Measurements from ENCODE around the gene CDK9. TPM values are rescaled to one million over a fixed set of nuclear protein-coding genes. Genes with fewer than 3 reads are reported as not detected.

CDK9 gene
- total RNA-seq, 2 experiments from 2014 or later: 80.0 to 136 TPM

DNA sequence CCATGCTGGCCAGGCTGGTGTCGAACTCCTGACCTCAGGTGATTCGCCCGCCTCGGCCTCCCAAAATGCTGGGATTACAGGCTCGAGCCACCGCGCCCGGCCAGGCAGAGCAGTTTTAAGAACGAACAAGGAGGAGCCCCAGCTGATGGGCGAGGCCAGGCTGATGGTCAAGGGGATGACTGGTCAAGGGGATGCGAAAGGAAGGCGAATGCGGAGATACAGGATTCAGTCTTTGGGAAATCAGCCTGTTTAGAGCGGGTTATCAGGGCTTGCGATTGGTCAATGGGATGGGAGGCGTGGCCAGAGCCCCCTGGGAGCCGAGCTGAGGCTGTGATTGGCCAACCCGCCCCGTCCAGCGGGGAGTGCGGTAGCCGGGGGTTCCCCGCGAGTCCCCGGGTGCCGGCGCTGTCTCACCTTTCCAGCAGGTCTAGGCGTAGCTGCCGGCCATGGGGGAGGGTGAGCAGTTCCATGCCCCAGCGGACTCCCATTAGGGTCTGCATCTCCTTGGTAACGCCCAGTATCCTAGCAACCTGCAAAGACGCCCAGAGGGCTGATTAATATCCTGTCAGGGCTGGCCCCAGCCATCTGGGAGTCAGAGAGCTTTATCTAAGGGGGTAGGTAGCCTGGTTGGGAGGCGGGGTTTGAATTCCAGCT, 43.3 kb upstream of the CDK9 start:
- no peaks in the 10 kb centered on the region for H3K9me3 ChIP-seq (ENCODE audit: low read length)
- H3K79me2 ChIP-seq (ENCODE audit: insufficient read depth, low read depth, low read length): no peaks in the 10 kb centered on the region
- POLR2A ChIA-PET: no interaction called here
- no peaks in the 10 kb centered on the region for H4K20me1 ChIP-seq (ENCODE audit: insufficient read depth, low read length)
- no peaks in the 10 kb centered on the region for H3K9me2 ChIP-seq (ENCODE audit: insufficient read depth, low read length)
- no peak for TF ChIP-seq EZH2phosphoT487 (IDR thresholded peaks at IDR 0.05; ENCODE audit: borderline replicate concordance, low read depth, low read length)
- TF ChIP-seq, protein P1, sequence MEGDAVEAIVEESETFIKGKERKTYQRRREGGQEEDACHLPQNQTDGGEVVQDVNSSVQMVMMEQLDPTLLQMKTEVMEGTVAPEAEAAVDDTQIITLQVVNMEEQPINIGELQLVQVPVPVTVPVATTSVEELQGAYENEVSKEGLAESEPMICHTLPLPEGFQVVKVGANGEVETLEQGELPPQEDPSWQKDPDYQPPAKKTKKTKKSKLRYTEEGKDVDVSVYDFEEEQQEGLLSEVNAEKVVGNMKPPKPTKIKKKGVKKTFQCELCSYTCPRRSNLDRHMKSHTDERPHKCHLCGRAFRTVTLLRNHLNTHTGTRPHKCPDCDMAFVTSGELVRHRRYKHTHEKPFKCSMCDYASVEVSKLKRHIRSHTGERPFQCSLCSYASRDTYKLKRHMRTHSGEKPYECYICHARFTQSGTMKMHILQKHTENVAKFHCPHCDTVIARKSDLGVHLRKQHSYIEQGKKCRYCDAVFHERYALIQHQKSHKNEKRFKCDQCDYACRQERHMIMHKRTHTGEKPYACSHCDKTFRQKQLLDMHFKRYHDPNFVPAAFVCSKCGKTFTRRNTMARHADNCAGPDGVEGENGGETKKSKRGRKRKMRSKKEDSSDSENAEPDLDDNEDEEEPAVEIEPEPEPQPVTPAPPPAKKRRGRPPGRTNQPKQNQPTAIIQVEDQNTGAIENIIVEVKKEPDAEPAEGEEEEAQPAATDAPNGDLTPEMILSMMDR (conservative IDR thresholded peaks at IDR 0.05; ENCODE audit: low read length): no peak
- CTCF ChIA-PET (ENCODE audit: unreplicated experiment): no interaction called here
- intact Hi-C loops (cut with micrococcal nuclease; ENCODE audit: unreplicated experiment): no loop called here
- H3K4me3 ChIP-seq (ENCODE audit: low read depth, low read length, poor library complexity, severe bottlenecking): no peak overlapping the region
- H3K36me3 ChIP-seq (ENCODE audit: insufficient read depth, low read length): peaks cover 70% of the 10 kb centered on the region
- no TSS peak for BruUV-seq (replicated peaks)
- H3K4me1 ChIP-seq (ENCODE audit: insufficient read depth, low read length, poor library complexity, severe bottlenecking): no peaks in the 10 kb centered on the region
- no peak overlapping the region for H3K4me2 ChIP-seq (ENCODE audit: low read length)
- no peak overlapping the region for H3K27ac ChIP-seq (ENCODE audit: low read depth, low read length, poor library complexity, severe bottlenecking)
- DNase-seq (ENCODE audit: low spot score): no peak
- H2AFZ ChIP-seq (ENCODE audit: low read length): no peak overlapping the region

DNA sequence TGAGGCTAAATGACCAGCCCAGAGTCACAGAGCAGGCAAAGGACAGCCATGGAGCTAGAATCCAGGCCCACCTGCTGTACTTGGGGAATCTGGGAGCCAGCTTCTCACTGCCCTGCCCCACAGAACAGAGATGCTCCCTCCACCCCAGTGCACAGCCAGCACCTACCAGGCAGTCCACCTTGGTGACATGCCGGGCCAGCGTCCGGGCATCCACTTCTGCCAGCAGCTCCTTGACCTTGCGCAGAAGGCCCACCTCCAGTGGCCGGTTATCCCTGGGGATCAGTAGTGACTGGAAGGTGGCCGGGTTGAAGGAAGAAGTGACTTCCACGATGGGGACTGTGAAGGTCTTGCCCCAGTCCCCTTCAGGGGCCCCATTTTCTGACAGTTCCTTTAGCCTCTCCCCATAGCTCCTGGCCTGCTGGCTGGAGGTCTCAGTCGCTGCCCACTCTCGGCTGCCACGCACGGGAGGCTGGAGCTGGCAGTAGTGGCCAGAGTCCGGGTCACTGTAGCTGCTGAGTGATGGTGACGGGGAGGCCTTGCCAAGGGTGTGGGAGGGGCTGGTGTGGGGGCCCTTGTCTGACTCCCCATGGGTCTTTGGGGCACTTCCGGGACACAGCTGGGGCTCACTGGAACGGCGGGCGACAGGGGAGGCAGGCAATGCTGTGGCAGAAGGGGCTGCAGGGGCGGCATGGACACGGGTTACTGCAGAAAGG, 41.3 kb upstream of the CDK9 start:
- Histone ChIP-seq H3K27ac (ENCODE audit: low read depth, low read length, poor library complexity, severe bottlenecking) (no peak overlapping the region), H2AFZ (ENCODE audit: low read length) (no peak overlapping the region), H3K9me3 (ENCODE audit: low read length) (no peaks in the 10 kb centered on the region), H3K36me3 (ENCODE audit: insufficient read depth, low read length) (peaks cover 74% of the 10 kb centered on the region), H3K9me2 (ENCODE audit: insufficient read depth, low read length) (no peaks in the 10 kb centered on the region), H4K20me1 (ENCODE audit: insufficient read depth, low read length) (no peaks in the 10 kb centered on the region), H3K79me2 (ENCODE audit: insufficient read depth, low read depth, low read length) (no peaks in the 10 kb centered on the region), H3K4me1 (ENCODE audit: insufficient read depth, low read length, poor library complexity, severe bottlenecking) (no peaks in the 10 kb centered on the region), H3K4me3 (ENCODE audit: low read depth, low read length, poor library complexity, severe bottlenecking) (no peak overlapping the region), H3K4me2 (ENCODE audit: low read length) (no peak overlapping the region)
- ChIA-PET CTCF (ENCODE audit: unreplicated experiment) (interaction anchor here (0.6 kb wide), 1 partner anchor 58 kb away, joined by 3 read pairs; no protein-coding TSS in a partner anchor), POLR2A (interaction anchor here (0.5 to 1.2 kb wide), 4 partner anchors 10 to 1523 kb away, joined by 3 to 6 read pairs (median 4); no protein-coding TSS in a partner anchor)
- no peak for DNase-seq (ENCODE audit: low spot score)
- no TSS peak for BruUV-seq (replicated peaks)
- intact Hi-C loops (cut with micrococcal nuclease; ENCODE audit: unreplicated experiment): no loop called here
- TF ChIP-seq, protein P1 (conservative IDR thresholded peaks at IDR 0.05; ENCODE audit: low read length): no peak
- no peak for TF ChIP-seq EZH2phosphoT487 (IDR thresholded peaks at IDR 0.05; ENCODE audit: borderline replicate concordance, low read depth, low read length)
